A673 (cell line): ENCODE measurements around the gene DPF3.

ENCODE experiments used
- CTCF ChIP-seq: fragments of 300-800, 200-600 bp; sonication (generic); conservative IDR thresholded peaks from 2 replicates; pipeline ENCODE4 v1.5.1; 2017; ENCODE audit warnings: low read depth, mild to moderate bottlenecking, antibody characterized with exemption, low read length, moderate library complexity, mixed read lengths
- EZH2 ChIP-seq: fragments of 200-600 bp; sonication (generic); IDR thresholded peaks from 2 replicates; pipeline ENCODE4 v1.6.1; 2017; ENCODE audit warnings: borderline replicate concordance, low read depth, mild to moderate bottlenecking, mixed read lengths, antibody characterized with exemption, low read length; ENCODE audit not compliant: poor library complexity, severe bottlenecking

- TF ChIP-seq CTCF (no peak), EZH2 (no peak)
These were observed 68.4 kb downstream of the DPF3 start for GRCh38 chr14:72825486-72825885.
